ENCODE measurements around the gene PLD5.
"Not testable (repeated sequence)": the region's sequence is repeated elsewhere in the genome, so short reads cannot be mapped to it uniquely, and the experiment has no call there.

The PLD5 gene

DNA sequence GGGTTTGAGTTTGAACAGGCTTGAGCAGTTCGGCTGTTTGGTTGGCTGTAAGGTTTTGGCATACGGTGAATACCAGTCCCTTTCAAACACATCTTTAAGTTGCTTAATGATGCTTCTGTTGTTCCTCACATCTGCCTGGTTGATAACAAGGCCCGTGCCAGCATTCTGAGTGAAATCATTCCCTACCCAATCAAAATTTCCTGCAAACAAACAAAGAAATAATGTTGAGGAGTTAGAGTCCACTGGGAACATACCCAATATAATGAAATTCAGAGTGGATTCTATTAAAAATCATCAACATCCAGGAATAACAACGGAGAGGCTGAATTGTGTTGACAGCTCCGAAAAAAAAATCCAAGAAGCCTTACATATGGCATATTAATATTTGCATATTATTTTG, 434.6 kb downstream of the PLD5 start:
- ATAC-seq (replicated peaks) (no peak), DNase-seq (no peak)
- no peaks in the 10 kb centered on the region for H3K4me1 Mint-ChIP-seq (ENCODE audit: low read depth in 2 of 2)
- H3K4me3 Mint-ChIP-seq, result no peak overlapping the region
- no peaks in the 10 kb centered on the region for H3K36me3 Mint-ChIP-seq (ENCODE audit: insufficient read depth)
- no peak overlapping the region for H3K27ac Mint-ChIP-seq
- H3K9me3 Mint-ChIP-seq, result no peaks in the 10 kb centered on the region
- H3K27me3 Mint-ChIP-seq, result peaks cover 0 to 12% of the 10 kb centered on the region in 2 donors

GRCh38 chr1:242088875-242089274, 435.6 kb downstream of the PLD5 start:
- Mint-ChIP-seq H3K9me3 (no peaks in the 10 kb centered on the region), H3K27me3 (peaks cover 0 to 18% of the 10 kb centered on the region in 2 donors), H3K4me1 (ENCODE audit: low read depth in 2 of 2) (no peaks in the 10 kb centered on the region), H3K36me3 (ENCODE audit: insufficient read depth) (no peaks in the 10 kb centered on the region), H3K4me3 (no peak overlapping the region), H3K27ac (no peak overlapping the region)
- no peak for DNase-seq
- ATAC-seq (replicated peaks), result no peak

DNA sequence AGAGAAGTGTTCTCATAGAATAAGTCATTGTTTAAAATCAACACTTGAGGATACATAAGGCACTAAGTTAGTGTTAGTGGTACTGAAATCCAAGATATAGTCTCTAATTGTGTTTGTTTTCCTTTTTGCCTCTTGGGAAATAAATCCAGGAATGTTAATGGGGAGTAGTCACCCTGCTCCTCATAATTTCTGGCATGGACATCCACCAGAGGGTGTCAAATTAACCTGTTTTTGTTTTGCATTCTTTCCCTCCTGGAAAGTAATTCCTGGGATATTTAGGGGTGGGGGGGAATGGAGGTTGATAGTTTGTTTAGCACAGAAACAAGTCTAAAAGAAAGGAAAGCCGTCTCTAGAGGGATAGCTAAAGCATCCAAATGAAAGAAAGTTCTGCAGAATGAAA, 437.8 kb downstream of the PLD5 start:
- H3K36me3 Mint-ChIP-seq (ENCODE audit: insufficient read depth), result no peaks in the 10 kb centered on the region
- ATAC-seq (replicated peaks) (no peak), DNase-seq (no peak)
- no peaks in the 10 kb centered on the region for H3K4me1 Mint-ChIP-seq (ENCODE audit: low read depth in 2 of 2)
- H3K4me3 Mint-ChIP-seq, result no peak overlapping the region
- peaks cover 9 to 38% of the 10 kb centered on the region in 2 donors for H3K27me3 Mint-ChIP-seq
- no peaks in the 10 kb centered on the region for H3K9me3 Mint-ChIP-seq
- H3K27ac Mint-ChIP-seq, result no peak overlapping the region

DNA sequence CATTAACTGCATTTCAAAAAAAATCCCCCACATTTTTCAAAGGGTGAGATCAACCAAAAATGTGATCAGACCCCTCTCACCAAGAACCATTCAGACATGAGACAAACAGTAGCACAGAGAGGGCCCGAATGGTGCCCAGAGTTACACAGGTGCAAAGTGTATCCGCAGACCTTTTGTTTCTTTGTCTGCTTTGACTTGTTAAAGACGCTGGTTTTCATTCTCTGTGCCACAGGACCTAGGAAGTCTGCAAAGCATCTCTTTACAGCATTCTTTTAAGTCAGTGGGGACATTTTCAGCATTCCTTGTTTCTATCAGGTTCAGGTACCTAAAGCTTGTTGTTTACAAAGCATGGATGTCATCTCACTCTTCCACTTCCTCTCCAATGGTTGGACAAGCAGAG, 438.4 kb downstream of the PLD5 start:
- DNase-seq (no peak), ATAC-seq (replicated peaks) (no peak)
- Mint-ChIP-seq H3K9me3 (no peaks in the 10 kb centered on the region), H3K4me1 (ENCODE audit: low read depth in 2 of 2) (no peaks in the 10 kb centered on the region), H3K4me3 (no peak overlapping the region), H3K36me3 (ENCODE audit: insufficient read depth) (no peaks in the 10 kb centered on the region), H3K27ac (no peak overlapping the region), H3K27me3 (peaks cover 9 to 40% of the 10 kb centered on the region in 2 donors)

- Mint-ChIP-seq H3K4me1 (ENCODE audit: low read depth in 2 of 2) (no peaks in the 10 kb centered on the region), H3K9me3 (no peaks in the 10 kb centered on the region), H3K4me3 (no peak overlapping the region), H3K27me3 (peaks cover 9 to 40% of the 10 kb centered on the region in 2 donors), H3K36me3 (ENCODE audit: insufficient read depth) (no peaks in the 10 kb centered on the region), H3K27ac (no peak overlapping the region)
- ATAC-seq (replicated peaks), result no peak
- DNase-seq, result no peak
Observed at GRCh38 chr1:242083742-242084141, 440.8 kb downstream of the PLD5 start.

GRCh38 chr1:242081446-242081845, 443.1 kb downstream of the PLD5 start:
- Mint-ChIP-seq H3K4me3 (no peak overlapping the region), H3K9me3 (no peaks in the 10 kb centered on the region), H3K36me3 (ENCODE audit: insufficient read depth) (no peaks in the 10 kb centered on the region), H3K4me1 (ENCODE audit: low read depth in 2 of 2) (no peaks in the 10 kb centered on the region), H3K27ac (no peak overlapping the region), H3K27me3 (peaks cover 9 to 36% of the 10 kb centered on the region in 2 donors)
- DNase-seq (no peak), ATAC-seq (replicated peaks) (no peak)

- DNase-seq, result no peak
- no peak overlapping the region for H3K4me3 Mint-ChIP-seq
- no peak for ATAC-seq (replicated peaks)
- no peaks in the 10 kb centered on the region for H3K4me1 Mint-ChIP-seq (ENCODE audit: low read depth in 2 of 2)
- no peak overlapping the region for H3K27ac Mint-ChIP-seq
- H3K9me3 Mint-ChIP-seq, result no peaks in the 10 kb centered on the region
- peaks cover 0 to 4% of the 10 kb centered on the region in 2 donors for H3K27me3 Mint-ChIP-seq
- H3K36me3 Mint-ChIP-seq (ENCODE audit: insufficient read depth), result no peaks in the 10 kb centered on the region
Observed at GRCh38 chr1:242065813-242066212, 458.7 kb downstream of the PLD5 start.

GRCh38 chr1:242062271-242062670, 462.2 kb downstream of the PLD5 start:
- DNase-seq (no peak), ATAC-seq (replicated peaks) (no peak)
- H3K9me3 Mint-ChIP-seq, result no peaks in the 10 kb centered on the region
- no peaks in the 10 kb centered on the region for H3K4me1 Mint-ChIP-seq (ENCODE audit: low read depth in 2 of 2)
- no peak overlapping the region for H3K27ac Mint-ChIP-seq
- no peak overlapping the region for H3K4me3 Mint-ChIP-seq
- H3K36me3 Mint-ChIP-seq (ENCODE audit: insufficient read depth), result no peaks in the 10 kb centered on the region
- peaks cover 0 to 9% of the 10 kb centered on the region in 2 donors for H3K27me3 Mint-ChIP-seq

GRCh38 chr1:242059976-242060375, 464.5 kb downstream of the PLD5 start:
- no peak overlapping the region for H3K4me3 Mint-ChIP-seq
- no peaks in the 10 kb centered on the region for H3K9me3 Mint-ChIP-seq
- no peaks in the 10 kb centered on the region for H3K4me1 Mint-ChIP-seq (ENCODE audit: low read depth in 2 of 2)
- peaks cover 0 to 9% of the 10 kb centered on the region in 2 donors for H3K27me3 Mint-ChIP-seq
- no peaks in the 10 kb centered on the region for H3K36me3 Mint-ChIP-seq (ENCODE audit: insufficient read depth)
- ATAC-seq (replicated peaks) (no peak), DNase-seq (no peak)
- H3K27ac Mint-ChIP-seq, result no peak overlapping the region

DNA sequence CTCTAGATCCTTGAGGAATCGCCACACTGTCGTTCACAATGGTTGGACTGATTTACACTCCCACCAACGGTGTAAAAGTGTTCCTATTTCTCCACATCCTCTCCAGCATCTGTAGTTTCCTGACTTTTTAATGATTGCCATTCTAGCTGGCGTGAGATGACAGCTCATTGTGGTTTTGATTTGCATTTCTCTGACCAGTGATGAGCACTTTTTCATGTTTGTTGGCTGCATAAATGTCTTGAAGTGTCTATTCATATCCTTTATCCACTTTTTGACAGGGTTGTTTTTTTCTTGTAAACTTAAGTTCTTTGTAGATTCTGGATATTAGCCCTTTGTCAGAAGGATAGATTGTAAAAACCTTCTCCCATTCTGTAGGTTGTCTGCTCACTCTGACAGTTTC, 465.9 kb downstream of the PLD5 start:
- H3K36me3 Mint-ChIP-seq (ENCODE audit: insufficient read depth); H3K4me3 Mint-ChIP-seq; H3K9me3 Mint-ChIP-seq; DNase-seq; ATAC-seq (replicated peaks); H3K4me1 Mint-ChIP-seq (ENCODE audit: low read depth in 2 of 2); H3K27ac Mint-ChIP-seq: not testable (repeated sequence)
- H3K27me3 Mint-ChIP-seq, result peaks cover 0 to 12% of the 10 kb centered on the region in 2 donors

GRCh38 chr1:242058181-242058580, 466.3 kb downstream of the PLD5 start:
- H3K36me3 Mint-ChIP-seq (ENCODE audit: insufficient read depth); ATAC-seq (replicated peaks); H3K4me3 Mint-ChIP-seq; H3K27ac Mint-ChIP-seq; H3K9me3 Mint-ChIP-seq; H3K4me1 Mint-ChIP-seq (ENCODE audit: low read depth in 2 of 2); DNase-seq: not testable (repeated sequence)
- H3K27me3 Mint-ChIP-seq, result peaks cover 0 to 16% of the 10 kb centered on the region in 2 donors

GRCh38 chr1:242057745-242058115, 466.8 kb downstream of the PLD5 start:
- Mint-ChIP-seq H3K4me3 (no peak overlapping the region), H3K9me3 (no peaks in the 10 kb centered on the region), H3K27ac (no peak overlapping the region), H3K36me3 (ENCODE audit: insufficient read depth) (no peaks in the 10 kb centered on the region), H3K27me3 (peaks cover 0 to 18% of the 10 kb centered on the region in 2 donors), H3K4me1 (ENCODE audit: low read depth in 2 of 2) (no peaks in the 10 kb centered on the region)
- no peak for ATAC-seq (replicated peaks)
- no peak for DNase-seq

DNA sequence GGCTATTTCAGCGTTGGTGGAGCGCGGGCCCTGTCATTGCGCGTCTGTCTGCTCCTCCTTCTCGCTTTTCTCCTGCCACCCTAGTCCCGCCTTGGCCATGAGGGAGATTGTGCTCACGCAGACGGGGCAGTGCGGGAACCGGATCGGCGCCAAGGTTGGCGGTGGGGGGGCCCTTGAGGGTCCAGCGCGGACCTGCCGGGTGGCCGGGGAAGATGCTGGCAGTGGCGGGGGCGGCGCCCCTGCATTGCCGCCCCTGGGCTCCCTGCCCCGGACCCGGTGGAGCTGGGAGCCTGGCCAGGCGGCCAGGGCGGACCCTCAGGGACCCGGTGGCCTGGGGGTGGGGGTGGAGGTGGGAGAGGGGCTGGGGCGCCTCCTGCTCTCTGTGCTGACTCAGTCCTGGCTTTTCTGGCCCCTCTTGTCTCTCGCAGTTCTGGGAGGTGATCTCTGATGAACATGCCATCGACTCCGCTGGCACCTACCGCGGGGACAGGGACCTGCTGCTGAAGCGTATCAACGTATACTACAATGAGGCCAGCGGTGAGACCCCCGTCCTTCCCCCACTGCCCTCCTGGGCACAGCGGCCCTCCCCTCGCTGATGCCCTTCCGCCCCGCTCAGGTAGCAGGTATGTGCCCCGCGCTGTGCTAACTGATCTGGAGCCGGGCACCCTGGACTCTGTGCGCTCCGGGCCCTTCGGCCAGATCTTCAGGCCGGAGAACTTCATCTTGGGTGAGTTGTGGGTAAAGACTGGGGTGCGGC, 467.3 kb downstream of the PLD5 start:
- no peak for DNase-seq
- Mint-ChIP-seq H3K27me3 (peaks cover 0 to 18% of the 10 kb centered on the region in 2 donors), H3K4me3 (no peak overlapping the region), H3K27ac (no peak overlapping the region), H3K9me3 (no peaks in the 10 kb centered on the region), H3K36me3 (ENCODE audit: insufficient read depth) (no peaks in the 10 kb centered on the region), H3K4me1 (ENCODE audit: low read depth in 2 of 2) (no peaks in the 10 kb centered on the region)
- no peak for ATAC-seq (replicated peaks)

DNA sequence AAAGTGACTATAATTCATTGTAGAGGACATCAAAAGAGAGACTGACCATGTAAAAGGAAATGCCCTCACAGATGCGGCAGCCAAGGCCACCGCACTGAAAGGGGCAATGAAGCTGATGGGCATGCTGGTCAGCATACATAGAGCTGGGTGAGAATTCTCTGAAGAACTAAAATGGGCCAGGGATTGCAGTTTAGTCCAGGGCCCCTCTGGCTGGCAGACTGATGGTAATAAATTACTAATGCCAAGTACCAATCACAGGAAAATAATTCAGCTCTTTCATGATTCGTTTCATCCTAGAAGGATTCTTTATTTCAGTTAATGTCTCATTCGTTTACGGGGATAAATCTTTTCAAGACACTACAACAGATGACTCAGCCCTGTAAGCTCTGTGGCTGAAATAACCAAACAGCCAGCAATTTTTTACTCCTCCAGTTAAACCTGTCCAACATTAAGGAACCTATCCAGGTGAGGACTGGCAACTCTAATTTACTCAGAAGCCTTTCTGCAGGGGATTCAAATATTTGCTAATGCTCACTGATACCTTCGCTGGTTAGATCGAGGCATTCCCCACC, 468.7 kb downstream of the PLD5 start:
- Mint-ChIP-seq H3K4me3 (no peak overlapping the region), H3K27ac (no peak overlapping the region), H3K36me3 (ENCODE audit: insufficient read depth) (no peaks in the 10 kb centered on the region)

More for the DNA sequence above, 468.7 kb downstream of the PLD5 start:
- no peak for DNase-seq
- no peaks in the 10 kb centered on the region for H3K4me1 Mint-ChIP-seq (ENCODE audit: low read depth in 2 of 2)
- no peaks in the 10 kb centered on the region for H3K9me3 Mint-ChIP-seq
- no peak for ATAC-seq (replicated peaks)
- H3K27me3 Mint-ChIP-seq, result peaks cover 0 to 18% of the 10 kb centered on the region in 2 donors

All from effector memory CD8-positive, alpha-beta T cell (primary cell).